GM12878 (cell line): ENCODE measurements around the gene IFNLR1. TPM values are rescaled to one million over a fixed set of nuclear protein-coding genes. Genes with fewer than 3 reads are reported as not detected.

Experiments used
- IKZF1 ChIP-seq: fragments of 450-650 bp; conservative IDR thresholded peaks from 2 replicates; pipeline ENCODE4 v1.6.1; 2017; ENCODE audit warnings: antibody characterized with exemption, mild to moderate bottlenecking
- KDM1A ChIP-seq: fragments of 200-600 bp; sonication (generic); IDR thresholded peaks from 2 replicates; pipeline ENCODE4 v1.6.1; 2016; ENCODE audit warnings: borderline replicate concordance
- NR2C1 ChIP-seq: fragments of 450-650 bp; IDR thresholded peaks from 2 replicates; pipeline ENCODE4 v1.6.1; 2017; ENCODE audit warnings: antibody characterized with exemption, mild to moderate bottlenecking, moderate library complexity
- ZNF217 ChIP-seq: fragments of 450-650 bp; IDR thresholded peaks from 2 replicates; pipeline ENCODE4 v1.6.1; 2017; ENCODE audit warnings: antibody characterized with exemption, mild to moderate bottlenecking
- polyA plus RNA-seq, 11 experiments: library from polyadenylated mRNA; depleted of rRNA in 4 of 11; unstranded in 6 of 11; stranded (reverse) in 5 of 11; fragments of >200 nt; fragmentation: Nextera tagmentation in 4 of 11; fragmentation: Illumina TruSeq in 1 of 11; extraction: Ambion mirVana in 4 of 11; extraction: Trizol in 1 of 11; gene quantifications; 1 replicate in 1 of 11; 2 replicates in 10 of 11; pipeline versions ENCODE4 v1.2.1 to v1.2.3, GENCODE V29; 2011 to 2016; ENCODE audit warnings: inconsistent platforms in 2 of 11, missing spikeins in 2 of 11, low read depth in 1 of 11
- total RNA-seq, 4 experiments: library from RNA; depleted of rRNA in 3 of 4; stranded (reverse); fragments of >200 nt in 3 of 4; fragmentation: Illumina TruSeq in 1 of 4; extraction: Trizol in 1 of 4; gene quantifications; 2 replicates each; pipeline versions ENCODE4 v1.2.1 to v1.2.3, GENCODE V29; 2013 to 2021
- TF ChIP-seq, protein P1 (sequence below): IDR thresholded peaks from 2 replicates; pipeline ENCODE4 v1.6.1; 2012; ENCODE audit warnings: improper control_type of control experiment, low read depth, low read length; ENCODE audit not compliant: insufficient replicate concordance
- TF ChIP-seq, protein P2 (sequence below): IDR thresholded peaks from 2 replicates; pipeline ENCODE4 v1.6.1; 2012; ENCODE audit warnings: low read depth, low read length, improper control_type of control experiment
- TF ChIP-seq, protein P3 (sequence below): fragments of 450-650 bp; IDR thresholded peaks from 2 replicates; pipeline ENCODE4 v1.6.1; 2014; ENCODE audit warnings: mild to moderate bottlenecking

Gene IFNLR1
- total and polyA plus RNA-seq, 10 of the 15 experiments (the other 5 are each of a cell fraction or from before 2014, with no cell fraction given): 0.31 to 5.6 (median 3.9) TPM

DNA sequence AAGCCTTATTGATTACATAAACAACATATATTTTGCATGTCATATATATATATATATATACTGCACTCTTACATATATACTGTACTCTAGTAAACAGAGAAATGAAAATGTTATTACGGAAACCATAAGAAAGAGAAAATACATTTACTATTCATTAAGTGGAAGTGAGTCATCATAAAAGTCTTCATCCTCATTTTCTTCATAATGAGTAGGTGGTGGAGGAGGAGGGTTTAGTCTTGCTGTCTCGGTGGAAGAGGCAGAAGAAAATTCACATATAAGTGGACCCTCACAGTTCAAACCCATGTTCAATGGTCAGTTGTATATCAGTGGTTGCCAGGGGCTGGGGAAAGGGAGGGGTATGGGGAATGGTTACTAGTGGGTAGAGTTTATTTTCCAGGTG, 8.0 kb upstream of the IFNLR1 start (continued):
- TF ChIP-seq, protein P1, sequence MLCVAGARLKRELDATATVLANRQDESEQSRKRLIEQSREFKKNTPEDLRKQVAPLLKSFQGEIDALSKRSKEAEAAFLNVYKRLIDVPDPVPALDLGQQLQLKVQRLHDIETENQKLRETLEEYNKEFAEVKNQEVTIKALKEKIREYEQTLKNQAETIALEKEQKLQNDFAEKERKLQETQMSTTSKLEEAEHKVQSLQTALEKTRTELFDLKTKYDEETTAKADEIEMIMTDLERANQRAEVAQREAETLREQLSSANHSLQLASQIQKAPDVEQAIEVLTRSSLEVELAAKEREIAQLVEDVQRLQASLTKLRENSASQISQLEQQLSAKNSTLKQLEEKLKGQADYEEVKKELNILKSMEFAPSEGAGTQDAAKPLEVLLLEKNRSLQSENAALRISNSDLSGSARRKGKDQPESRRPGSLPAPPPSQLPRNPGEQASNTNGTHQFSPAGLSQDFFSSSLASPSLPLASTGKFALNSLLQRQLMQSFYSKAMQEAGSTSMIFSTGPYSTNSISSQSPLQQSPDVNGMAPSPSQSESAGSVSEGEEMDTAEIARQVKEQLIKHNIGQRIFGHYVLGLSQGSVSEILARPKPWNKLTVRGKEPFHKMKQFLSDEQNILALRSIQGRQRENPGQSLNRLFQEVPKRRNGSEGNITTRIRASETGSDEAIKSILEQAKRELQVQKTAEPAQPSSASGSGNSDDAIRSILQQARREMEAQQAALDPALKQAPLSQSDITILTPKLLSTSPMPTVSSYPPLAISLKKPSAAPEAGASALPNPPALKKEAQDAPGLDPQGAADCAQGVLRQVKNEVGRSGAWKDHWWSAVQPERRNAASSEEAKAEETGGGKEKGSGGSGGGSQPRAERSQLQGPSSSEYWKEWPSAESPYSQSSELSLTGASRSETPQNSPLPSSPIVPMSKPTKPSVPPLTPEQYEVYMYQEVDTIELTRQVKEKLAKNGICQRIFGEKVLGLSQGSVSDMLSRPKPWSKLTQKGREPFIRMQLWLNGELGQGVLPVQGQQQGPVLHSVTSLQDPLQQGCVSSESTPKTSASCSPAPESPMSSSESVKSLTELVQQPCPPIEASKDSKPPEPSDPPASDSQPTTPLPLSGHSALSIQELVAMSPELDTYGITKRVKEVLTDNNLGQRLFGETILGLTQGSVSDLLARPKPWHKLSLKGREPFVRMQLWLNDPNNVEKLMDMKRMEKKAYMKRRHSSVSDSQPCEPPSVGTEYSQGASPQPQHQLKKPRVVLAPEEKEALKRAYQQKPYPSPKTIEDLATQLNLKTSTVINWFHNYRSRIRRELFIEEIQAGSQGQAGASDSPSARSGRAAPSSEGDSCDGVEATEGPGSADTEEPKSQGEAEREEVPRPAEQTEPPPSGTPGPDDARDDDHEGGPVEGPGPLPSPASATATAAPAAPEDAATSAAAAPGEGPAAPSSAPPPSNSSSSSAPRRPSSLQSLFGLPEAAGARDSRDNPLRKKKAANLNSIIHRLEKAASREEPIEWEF: no peak
- TF ChIP-seq, protein P2, sequence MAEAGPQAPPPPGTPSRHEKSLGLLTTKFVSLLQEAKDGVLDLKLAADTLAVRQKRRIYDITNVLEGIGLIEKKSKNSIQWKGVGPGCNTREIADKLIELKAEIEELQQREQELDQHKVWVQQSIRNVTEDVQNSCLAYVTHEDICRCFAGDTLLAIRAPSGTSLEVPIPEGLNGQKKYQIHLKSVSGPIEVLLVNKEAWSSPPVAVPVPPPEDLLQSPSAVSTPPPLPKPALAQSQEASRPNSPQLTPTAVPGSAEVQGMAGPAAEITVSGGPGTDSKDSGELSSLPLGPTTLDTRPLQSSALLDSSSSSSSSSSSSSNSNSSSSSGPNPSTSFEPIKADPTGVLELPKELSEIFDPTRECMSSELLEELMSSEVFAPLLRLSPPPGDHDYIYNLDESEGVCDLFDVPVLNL: no peak
- TF ChIP-seq IKZF1: no peak
- TF ChIP-seq, protein P3, sequence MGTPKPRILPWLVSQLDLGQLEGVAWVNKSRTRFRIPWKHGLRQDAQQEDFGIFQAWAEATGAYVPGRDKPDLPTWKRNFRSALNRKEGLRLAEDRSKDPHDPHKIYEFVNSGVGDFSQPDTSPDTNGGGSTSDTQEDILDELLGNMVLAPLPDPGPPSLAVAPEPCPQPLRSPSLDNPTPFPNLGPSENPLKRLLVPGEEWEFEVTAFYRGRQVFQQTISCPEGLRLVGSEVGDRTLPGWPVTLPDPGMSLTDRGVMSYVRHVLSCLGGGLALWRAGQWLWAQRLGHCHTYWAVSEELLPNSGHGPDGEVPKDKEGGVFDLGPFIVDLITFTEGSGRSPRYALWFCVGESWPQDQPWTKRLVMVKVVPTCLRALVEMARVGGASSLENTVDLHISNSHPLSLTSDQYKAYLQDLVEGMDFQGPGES: no peak
- no peak for TF ChIP-seq NR2C1
- TF ChIP-seq KDM1A: no peak
- TF ChIP-seq ZNF217: no peak
